VCaP (cell line): Measurements from ENCODE around the gene ZYG11B.
"Not testable (repeated sequence)": the region's sequence is repeated elsewhere in the genome, so short reads cannot be mapped to it uniquely, and the experiment has no call there.

ENCODE experiments used
- H3K27ac ChIP-seq: fragments of 450-650 bp; 2 replicates; pipeline ENCODE4 v1.5.1; 2017
- CTCF ChIP-seq: fragments of 450-650 bp; conservative IDR thresholded peaks from 2 replicates; pipeline ENCODE4 v1.5.1; 2017; ENCODE audit warnings: mild to moderate bottlenecking, moderate library complexity

ZYG11B gene

GRCh38 chr1:52771384-52771783, 45.1 kb downstream of the ZYG11B start:
- TF ChIP-seq CTCF: no peak
- H3K27ac ChIP-seq: no peak overlapping the region

GRCh38 chr1:52786148-52786547, 59.9 kb downstream of the ZYG11B start:
- H3K27ac ChIP-seq: no peak overlapping the region
- no peak for TF ChIP-seq CTCF

GRCh38 chr1:52790429-52790828, 64.2 kb downstream of the ZYG11B start:
- H3K27ac ChIP-seq: not testable (repeated sequence)

GRCh38 chr1:52792036-52792435, 65.8 kb downstream of the ZYG11B start:
- no peak for TF ChIP-seq CTCF
- H3K27ac ChIP-seq: no peak overlapping the region

GRCh38 chr1:52793717-52794116, 67.5 kb downstream of the ZYG11B start:
- not testable (repeated sequence) for H3K27ac ChIP-seq

- TF ChIP-seq CTCF: no peak
These were observed 69.2 kb downstream of the ZYG11B start for GRCh38 chr1:52795464-52795863.

GRCh38 chr1:52798331-52798730, 72.1 kb downstream of the ZYG11B start:
- H3K27ac ChIP-seq: no peak overlapping the region
- no peak for TF ChIP-seq CTCF

More at GRCh38 chr1:52795464-52795863, 69.2 kb downstream of the ZYG11B start:
- H3K27ac ChIP-seq: no peak overlapping the region

GRCh38 chr1:52801011-52801410, 74.8 kb downstream of the ZYG11B start:
- no peak overlapping the region for H3K27ac ChIP-seq
- TF ChIP-seq CTCF: no peak

- not testable (repeated sequence) for H3K27ac ChIP-seq
These were observed 77.8 kb downstream of the ZYG11B start for GRCh38 chr1:52804083-52804482.
